HFFc6 (cell line): Measurements from ENCODE around the gene RASGRP1. TPM values are rescaled to one million over a fixed set of nuclear protein-coding genes. Genes with fewer than 3 reads are reported as not detected.

Experiments used
- DNase-seq: peaks from one replicate; pipeline ENCODE4 v3.0.0-alpha.2; 2018
- H3K27ac Mint-ChIP-seq: 2 replicates; pipeline ENCODE4 v1.8.0; 2020; ENCODE audit warnings: mild to moderate bottlenecking, mixed read lengths
- H3K27me3 Mint-ChIP-seq: 2 replicates; pipeline ENCODE4 v1.8.0; 2021; ENCODE audit warnings: mild to moderate bottlenecking, moderate library complexity, mixed read lengths; ENCODE audit not compliant: insufficient read depth
- H3K36me3 Mint-ChIP-seq: 2 replicates; pipeline ENCODE4 v1.8.0; 2021; ENCODE audit warnings: low read depth, mixed read lengths
- H3K4me1 Mint-ChIP-seq: 2 replicates; pipeline ENCODE4 v1.8.0; 2020; ENCODE audit warnings: low read depth, mixed read lengths
- H3K4me3 Mint-ChIP-seq: 2 replicates; pipeline ENCODE4 v1.8.0; 2020; ENCODE audit warnings: mild to moderate bottlenecking, moderate library complexity, mixed read lengths
- H3K9me3 Mint-ChIP-seq: 2 replicates; pipeline ENCODE4 v1.8.0; 2020; ENCODE audit warnings: mild to moderate bottlenecking, mixed read lengths
- CTCF ChIP-seq: fragments of 200-600 bp; sonication (generic); IDR thresholded peaks from 2 replicates; pipeline ENCODE4 v1.5.0; 2021; ENCODE audit warnings: antibody characterized with exemption, mild to moderate bottlenecking
- total RNA-seq, 6 experiments: library from RNA; stranded (reverse); fragmentation: NEBNext Ultra II Directional; extraction: Animal tissue kit (Norgen Biotek cat#: 25700); gene quantifications; 2 replicates in 1 of 6; 3 replicates in 5 of 6; pipeline ENCODE4 v1.2.3, GENCODE V29; 2021

Gene RASGRP1
- total RNA-seq, 6 experiments from 2014 or later = 0.14 to 0.59 (median 0.37) TPM

DNA sequence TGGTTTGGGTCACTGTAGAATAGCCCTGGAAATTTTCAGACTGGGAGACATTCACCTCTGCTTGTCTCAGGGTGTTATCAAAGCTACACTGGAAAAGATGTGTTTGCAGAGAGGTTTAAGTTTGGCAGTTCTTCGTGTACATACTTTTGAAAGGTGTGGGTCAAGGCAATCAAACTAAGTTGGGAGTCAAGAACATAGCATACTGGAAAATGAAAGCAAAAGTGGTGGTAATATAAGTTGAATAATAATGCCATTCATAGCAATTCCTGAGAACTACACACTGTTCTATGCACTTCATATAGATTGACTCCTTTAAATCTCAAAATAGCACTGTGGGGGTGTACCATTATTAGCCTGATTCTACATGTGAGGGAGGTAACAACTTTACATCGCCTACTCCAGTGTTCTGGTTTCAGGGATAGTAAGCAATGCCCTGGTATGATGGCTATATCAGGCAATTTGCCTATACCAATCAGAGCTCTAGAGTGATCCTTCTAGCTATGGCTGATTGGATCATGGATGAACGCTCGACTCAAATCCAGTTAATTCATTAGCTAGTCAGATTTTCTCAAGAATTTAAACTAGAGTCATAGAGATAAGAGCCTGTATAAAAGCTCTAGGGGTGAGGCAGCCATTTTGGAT, 44.6 kb upstream of the RASGRP1 start:
- TF ChIP-seq CTCF = no peak
- H3K36me3 Mint-ChIP-seq = no peaks in the 10 kb centered on the region; the same call in 1 of the 2 replicates
- H3K27me3 Mint-ChIP-seq = peaks cover 56% of the 10 kb centered on the region
- H3K27ac Mint-ChIP-seq = no peak overlapping the region
- peak overlapping the region; percentile 34; the same call in 1 of the 2 replicates for H3K4me3 Mint-ChIP-seq
- no peaks in the 10 kb centered on the region for H3K9me3 Mint-ChIP-seq
- no peak for DNase-seq
- no peaks in the 10 kb centered on the region for H3K4me1 Mint-ChIP-seq

DNA sequence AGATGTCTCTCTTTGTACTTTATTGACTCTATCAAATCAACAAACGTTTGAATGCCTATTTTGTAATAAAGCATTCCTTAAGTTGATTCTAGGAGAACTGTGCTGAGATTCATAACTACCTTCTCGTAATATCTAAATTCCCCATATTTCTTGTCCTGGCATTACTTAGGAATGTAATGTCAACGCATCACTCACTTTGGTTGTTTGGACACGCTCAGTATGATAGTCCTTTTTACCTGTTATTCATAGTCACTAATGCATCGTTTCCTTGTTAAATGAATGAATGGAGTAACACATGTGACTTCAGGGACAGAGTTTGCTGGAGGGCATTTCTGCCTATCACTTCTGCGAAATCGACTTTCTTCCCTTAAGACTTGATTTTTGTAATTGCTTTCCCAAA, 44.1 kb upstream of the RASGRP1 start:
- no peaks in the 10 kb centered on the region for H3K9me3 Mint-ChIP-seq

DNA sequence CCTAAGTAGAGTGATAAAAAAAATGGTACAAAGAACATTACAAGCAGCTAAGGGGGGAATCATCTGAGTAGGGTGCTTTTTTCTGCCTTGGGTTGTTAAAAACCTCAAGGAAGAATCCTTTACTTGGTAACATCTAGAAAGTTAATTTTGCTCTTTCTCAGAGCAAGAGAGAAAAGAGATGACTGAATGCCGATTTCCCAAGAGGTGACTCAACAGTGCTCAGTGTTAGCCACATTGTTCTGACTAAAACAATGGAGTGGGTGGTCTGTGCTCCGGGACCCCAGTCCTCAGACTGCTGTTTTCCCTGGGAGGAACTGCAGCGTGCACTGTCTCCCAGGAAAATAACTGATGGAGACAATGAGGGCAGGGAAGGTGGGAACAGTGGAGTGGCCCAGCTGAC, 41.1 kb upstream of the RASGRP1 start:
- TF ChIP-seq CTCF = no peak
- Mint-ChIP-seq H3K4me1 (no peaks in the 10 kb centered on the region), H3K27me3 (peaks cover 53% of the 10 kb centered on the region), H3K36me3 (no peaks in the 10 kb centered on the region), H3K27ac (no peak overlapping the region), H3K4me3 (no peak overlapping the region), H3K9me3 (no peaks in the 10 kb centered on the region)
- no peak for DNase-seq

More for the DNA sequence above, 44.1 kb upstream of the RASGRP1 start:
- DNase-seq = no peak
- Mint-ChIP-seq H3K4me1 (no peaks in the 10 kb centered on the region), H3K4me3 (no peak overlapping the region; the same call in 1 of the 2 replicates), H3K27me3 (peaks cover 59% of the 10 kb centered on the region), H3K36me3 (no peaks in the 10 kb centered on the region; the same call in 1 of the 2 replicates), H3K27ac (no peak overlapping the region)
- no peak for TF ChIP-seq CTCF

GRCh38 chr15:38603672-38604071, 39.1 kb upstream of the RASGRP1 start:
- Mint-ChIP-seq H3K9me3 (no peaks in the 10 kb centered on the region), H3K27ac (no peak overlapping the region), H3K36me3 (no peaks in the 10 kb centered on the region), H3K4me1 (no peaks in the 10 kb centered on the region), H3K27me3 (peaks cover 45% of the 10 kb centered on the region), H3K4me3 (no peak overlapping the region)
- DNase-seq = no peak
- TF ChIP-seq CTCF = no peak

DNA sequence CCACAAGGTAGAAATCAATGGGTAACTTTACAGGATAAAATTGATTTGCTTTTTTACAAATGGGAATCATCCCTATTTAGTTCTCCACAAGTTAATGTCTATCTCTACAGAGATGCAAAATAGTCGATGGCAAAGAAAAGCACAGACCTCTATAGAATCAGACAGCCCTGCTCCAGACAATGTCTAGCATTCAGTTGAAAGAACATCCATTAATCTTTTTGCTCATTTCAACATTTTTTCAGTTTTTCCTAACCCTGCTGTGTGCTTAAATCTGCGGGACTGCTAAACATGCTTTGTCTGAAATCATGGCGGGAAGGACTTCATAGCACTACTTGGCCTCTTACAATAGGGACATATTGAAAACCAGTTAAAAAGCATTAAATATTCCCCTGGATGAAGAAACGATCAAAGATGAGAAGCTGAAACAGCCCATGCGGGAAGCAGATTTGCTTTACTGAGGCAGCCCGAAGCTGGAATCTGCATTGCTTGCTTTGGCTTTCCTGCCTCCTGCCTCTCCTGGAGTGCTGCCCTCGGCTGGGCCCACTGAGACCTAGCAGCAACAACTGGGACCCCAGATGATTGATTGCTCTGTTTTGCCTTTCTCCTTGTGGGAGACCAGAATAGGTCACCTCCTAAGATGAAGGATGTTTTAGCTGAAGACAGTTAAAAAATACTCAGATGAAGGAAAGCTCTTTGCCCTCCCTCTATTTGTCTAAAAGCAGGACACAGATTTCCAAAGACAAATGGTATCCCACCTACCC, 38.5 kb upstream of the RASGRP1 start:
- Mint-ChIP-seq H3K9me3 (no peaks in the 10 kb centered on the region), H3K27me3 (peaks cover 42% of the 10 kb centered on the region), H3K4me1 (no peaks in the 10 kb centered on the region), H3K36me3 (no peaks in the 10 kb centered on the region), H3K4me3 (no peak overlapping the region), H3K27ac (no peak overlapping the region)
- TF ChIP-seq CTCF = no peak
- DNase-seq = no peak
